ENCODE data around the gene EGFL8. TPM values are rescaled to one million over a fixed set of nuclear protein-coding genes. Genes with fewer than 3 reads are reported as not detected.

The EGFL8 gene
- total and polyA plus RNA-seq, 2 of the 8 experiments (the other 6 are each of a cell fraction or from before 2014, with no cell fraction given): 5.0 to 9.2 TPM

DNA sequence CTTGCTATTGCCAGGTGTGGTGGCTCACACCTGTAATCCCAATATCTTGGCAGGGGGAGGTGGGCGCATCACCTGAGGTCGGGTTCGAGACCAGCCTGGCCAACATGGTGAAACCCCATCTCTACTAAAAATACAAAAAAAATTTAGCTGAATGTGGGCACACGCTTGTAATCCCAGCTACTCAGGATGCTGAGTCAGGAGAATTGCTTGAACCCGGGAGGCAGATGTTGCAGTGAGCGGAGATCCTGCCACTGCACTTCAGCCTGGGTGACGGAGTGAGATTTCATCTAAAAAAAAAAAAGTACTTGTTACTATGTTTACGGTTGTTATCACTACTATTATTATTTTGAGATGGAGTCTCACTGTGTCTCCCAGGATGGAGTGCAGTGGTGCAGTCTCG lies 7.5 kb upstream of the EGFL8 start (continued):
- TF ChIP-seq, protein P1, sequence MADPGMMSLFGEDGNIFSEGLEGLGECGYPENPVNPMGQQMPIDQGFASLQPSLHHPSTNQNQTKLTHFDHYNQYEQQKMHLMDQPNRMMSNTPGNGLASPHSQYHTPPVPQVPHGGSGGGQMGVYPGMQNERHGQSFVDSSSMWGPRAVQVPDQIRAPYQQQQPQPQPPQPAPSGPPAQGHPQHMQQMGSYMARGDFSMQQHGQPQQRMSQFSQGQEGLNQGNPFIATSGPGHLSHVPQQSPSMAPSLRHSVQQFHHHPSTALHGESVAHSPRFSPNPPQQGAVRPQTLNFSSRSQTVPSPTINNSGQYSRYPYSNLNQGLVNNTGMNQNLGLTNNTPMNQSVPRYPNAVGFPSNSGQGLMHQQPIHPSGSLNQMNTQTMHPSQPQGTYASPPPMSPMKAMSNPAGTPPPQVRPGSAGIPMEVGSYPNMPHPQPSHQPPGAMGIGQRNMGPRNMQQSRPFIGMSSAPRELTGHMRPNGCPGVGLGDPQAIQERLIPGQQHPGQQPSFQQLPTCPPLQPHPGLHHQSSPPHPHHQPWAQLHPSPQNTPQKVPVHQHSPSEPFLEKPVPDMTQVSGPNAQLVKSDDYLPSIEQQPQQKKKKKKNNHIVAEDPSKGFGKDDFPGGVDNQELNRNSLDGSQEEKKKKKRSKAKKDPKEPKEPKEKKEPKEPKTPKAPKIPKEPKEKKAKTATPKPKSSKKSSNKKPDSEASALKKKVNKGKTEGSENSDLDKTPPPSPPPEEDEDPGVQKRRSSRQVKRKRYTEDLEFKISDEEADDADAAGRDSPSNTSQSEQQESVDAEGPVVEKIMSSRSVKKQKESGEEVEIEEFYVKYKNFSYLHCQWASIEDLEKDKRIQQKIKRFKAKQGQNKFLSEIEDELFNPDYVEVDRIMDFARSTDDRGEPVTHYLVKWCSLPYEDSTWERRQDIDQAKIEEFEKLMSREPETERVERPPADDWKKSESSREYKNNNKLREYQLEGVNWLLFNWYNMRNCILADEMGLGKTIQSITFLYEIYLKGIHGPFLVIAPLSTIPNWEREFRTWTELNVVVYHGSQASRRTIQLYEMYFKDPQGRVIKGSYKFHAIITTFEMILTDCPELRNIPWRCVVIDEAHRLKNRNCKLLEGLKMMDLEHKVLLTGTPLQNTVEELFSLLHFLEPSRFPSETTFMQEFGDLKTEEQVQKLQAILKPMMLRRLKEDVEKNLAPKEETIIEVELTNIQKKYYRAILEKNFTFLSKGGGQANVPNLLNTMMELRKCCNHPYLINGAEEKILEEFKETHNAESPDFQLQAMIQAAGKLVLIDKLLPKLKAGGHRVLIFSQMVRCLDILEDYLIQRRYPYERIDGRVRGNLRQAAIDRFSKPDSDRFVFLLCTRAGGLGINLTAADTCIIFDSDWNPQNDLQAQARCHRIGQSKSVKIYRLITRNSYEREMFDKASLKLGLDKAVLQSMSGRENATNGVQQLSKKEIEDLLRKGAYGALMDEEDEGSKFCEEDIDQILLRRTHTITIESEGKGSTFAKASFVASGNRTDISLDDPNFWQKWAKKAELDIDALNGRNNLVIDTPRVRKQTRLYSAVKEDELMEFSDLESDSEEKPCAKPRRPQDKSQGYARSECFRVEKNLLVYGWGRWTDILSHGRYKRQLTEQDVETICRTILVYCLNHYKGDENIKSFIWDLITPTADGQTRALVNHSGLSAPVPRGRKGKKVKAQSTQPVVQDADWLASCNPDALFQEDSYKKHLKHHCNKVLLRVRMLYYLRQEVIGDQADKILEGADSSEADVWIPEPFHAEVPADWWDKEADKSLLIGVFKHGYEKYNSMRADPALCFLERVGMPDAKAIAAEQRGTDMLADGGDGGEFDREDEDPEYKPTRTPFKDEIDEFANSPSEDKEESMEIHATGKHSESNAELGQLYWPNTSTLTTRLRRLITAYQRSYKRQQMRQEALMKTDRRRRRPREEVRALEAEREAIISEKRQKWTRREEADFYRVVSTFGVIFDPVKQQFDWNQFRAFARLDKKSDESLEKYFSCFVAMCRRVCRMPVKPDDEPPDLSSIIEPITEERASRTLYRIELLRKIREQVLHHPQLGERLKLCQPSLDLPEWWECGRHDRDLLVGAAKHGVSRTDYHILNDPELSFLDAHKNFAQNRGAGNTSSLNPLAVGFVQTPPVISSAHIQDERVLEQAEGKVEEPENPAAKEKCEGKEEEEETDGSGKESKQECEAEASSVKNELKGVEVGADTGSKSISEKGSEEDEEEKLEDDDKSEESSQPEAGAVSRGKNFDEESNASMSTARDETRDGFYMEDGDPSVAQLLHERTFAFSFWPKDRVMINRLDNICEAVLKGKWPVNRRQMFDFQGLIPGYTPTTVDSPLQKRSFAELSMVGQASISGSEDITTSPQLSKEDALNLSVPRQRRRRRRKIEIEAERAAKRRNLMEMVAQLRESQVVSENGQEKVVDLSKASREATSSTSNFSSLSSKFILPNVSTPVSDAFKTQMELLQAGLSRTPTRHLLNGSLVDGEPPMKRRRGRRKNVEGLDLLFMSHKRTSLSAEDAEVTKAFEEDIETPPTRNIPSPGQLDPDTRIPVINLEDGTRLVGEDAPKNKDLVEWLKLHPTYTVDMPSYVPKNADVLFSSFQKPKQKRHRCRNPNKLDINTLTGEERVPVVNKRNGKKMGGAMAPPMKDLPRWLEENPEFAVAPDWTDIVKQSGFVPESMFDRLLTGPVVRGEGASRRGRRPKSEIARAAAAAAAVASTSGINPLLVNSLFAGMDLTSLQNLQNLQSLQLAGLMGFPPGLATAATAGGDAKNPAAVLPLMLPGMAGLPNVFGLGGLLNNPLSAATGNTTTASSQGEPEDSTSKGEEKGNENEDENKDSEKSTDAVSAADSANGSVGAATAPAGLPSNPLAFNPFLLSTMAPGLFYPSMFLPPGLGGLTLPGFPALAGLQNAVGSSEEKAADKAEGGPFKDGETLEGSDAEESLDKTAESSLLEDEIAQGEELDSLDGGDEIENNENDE (IDR thresholded peaks at IDR 0.05; ENCODE audit: insufficient replicate concordance, low read length): no peak
- TF ChIP-seq, protein P2, sequence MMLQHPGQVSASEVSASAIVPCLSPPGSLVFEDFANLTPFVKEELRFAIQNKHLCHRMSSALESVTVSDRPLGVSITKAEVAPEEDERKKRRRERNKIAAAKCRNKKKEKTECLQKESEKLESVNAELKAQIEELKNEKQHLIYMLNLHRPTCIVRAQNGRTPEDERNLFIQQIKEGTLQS (IDR thresholded peaks at IDR 0.05; ENCODE audit: insufficient read depth, low read depth, low read length): no peak
- TF ChIP-seq POU5F1 (IDR thresholded peaks at IDR 0.05; ENCODE audit: low read depth, low read length): no peak
- no peak for TF ChIP-seq CBX8 (IDR thresholded peaks at IDR 0.05; ENCODE audit: borderline replicate concordance, low read depth, low read length)
- no peak for TF ChIP-seq SAP30 (IDR thresholded peaks at IDR 0.05; ENCODE audit: insufficient read depth, insufficient replicate concordance, low read length)
- no peak for TF ChIP-seq TBP (IDR thresholded peaks at IDR 0.05; ENCODE audit: low read depth, low read length)
- TF ChIP-seq BACH1 (IDR thresholded peaks at IDR 0.05; ENCODE audit: low read length): no peak

Data from H1 (cell line).